ENCODE results near the gene OPCML.

OPCML gene

GRCh38 chr11:132941761-132942160 is 590.5 kb downstream of the OPCML start:
- DNase-seq (ENCODE audit: low read depth in 2 of 2) = no peak

- no peak for DNase-seq (ENCODE audit: low read depth in 2 of 2)
Observed at GRCh38 chr11:132941024-132941646, 591.2 kb downstream of the OPCML start.

- no peak for DNase-seq (ENCODE audit: low read depth in 2 of 2)
Observed at GRCh38 chr11:132937016-132937415, 595.3 kb downstream of the OPCML start.

- no peak for DNase-seq (ENCODE audit: low read depth in 2 of 2)
Observed at GRCh38 chr11:132935383-132935782, 596.9 kb downstream of the OPCML start.

- DNase-seq (ENCODE audit: low read depth in 2 of 2) = no peak
Observed at GRCh38 chr11:132933703-132934102, 598.6 kb downstream of the OPCML start.

- DNase-seq (ENCODE audit: low read depth in 2 of 2) = no peak
Observed at GRCh38 chr11:132925825-132926469, 606.4 kb downstream of the OPCML start.

GRCh38 chr11:132921597-132921996 is 610.7 kb downstream of the OPCML start:
- no peak for DNase-seq (ENCODE audit: low read depth in 2 of 2)

- no peak for DNase-seq (ENCODE audit: low read depth in 2 of 2)
Observed at GRCh38 chr11:132920451-132921096, 611.7 kb downstream of the OPCML start.

- DNase-seq (ENCODE audit: low read depth in 2 of 2) = no peak
Observed at GRCh38 chr11:132914600-132914999, 617.7 kb downstream of the OPCML start.

- no peak for DNase-seq (ENCODE audit: low read depth in 2 of 2)
Observed at GRCh38 chr11:132913886-132914285, 618.4 kb downstream of the OPCML start.

GRCh38 chr11:132913295-132913694 is 619.0 kb downstream of the OPCML start:
- no peak for DNase-seq (ENCODE audit: low read depth in 2 of 2)

GRCh38 chr11:132911186-132911585 is 621.1 kb downstream of the OPCML start:
- no peak for DNase-seq (ENCODE audit: low read depth in 2 of 2)

GRCh38 chr11:132910011-132910760 is 622.1 kb downstream of the OPCML start:
- no peak for DNase-seq (ENCODE audit: low read depth in 2 of 2)

- DNase-seq (ENCODE audit: low read depth in 2 of 2) = no peak
Observed at GRCh38 chr11:132909021-132909606, 623.2 kb downstream of the OPCML start.

- no peak for DNase-seq (ENCODE audit: low read depth in 2 of 2)
Observed at GRCh38 chr11:132908414-132908810, 623.9 kb downstream of the OPCML start.

GRCh38 chr11:132907651-132908413 is 624.5 kb downstream of the OPCML start:
- no peak for DNase-seq (ENCODE audit: low read depth in 2 of 2)

- no peak for DNase-seq (ENCODE audit: low read depth in 2 of 2)
Observed at GRCh38 chr11:132904607-132905006, 627.7 kb downstream of the OPCML start.

GRCh38 chr11:132904091-132904490 is 628.2 kb downstream of the OPCML start:
- no peak for DNase-seq (ENCODE audit: low read depth in 2 of 2)

GRCh38 chr11:132901638-132902471 is 630.4 kb downstream of the OPCML start:
- DNase-seq (ENCODE audit: low read depth in 2 of 2) = no peak

GRCh38 chr11:132898676-132899075 is 633.6 kb downstream of the OPCML start:
- DNase-seq (ENCODE audit: low read depth in 2 of 2) = no peak

All from stimulated activated CD4-positive, alpha-beta T cell treated with anti-CD3 and anti-CD28 coated beads, Interleukin-4, amount 100 ng/mL, for 48 hours (primary cell).